ENCODE results near the gene NAA20.

NAA20 gene

DNA sequence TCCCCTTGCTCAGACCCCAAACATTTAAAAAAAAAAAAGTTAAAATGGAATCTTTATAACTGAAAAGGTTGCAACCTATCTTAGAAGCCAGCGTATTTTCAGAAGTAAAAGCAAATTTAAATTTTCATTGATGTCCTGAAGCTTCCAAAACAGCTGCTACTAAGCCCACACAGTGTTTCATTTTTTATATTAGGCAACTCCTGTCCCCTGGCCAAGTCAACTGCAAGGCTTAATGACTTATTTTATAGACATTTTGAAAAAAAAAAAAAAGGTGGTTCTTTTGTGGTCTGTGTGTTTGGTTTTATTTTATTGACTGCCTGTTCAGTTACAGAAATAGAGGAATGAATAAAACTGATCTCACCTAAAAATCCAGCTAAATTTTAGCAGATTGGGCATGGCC lies 48.2 kb downstream of the NAA20 start:
- DNase-seq (ENCODE audit: low read depth, low spot score), result no peak
- H3K27ac ChIP-seq, result no peak overlapping the region

DNA sequence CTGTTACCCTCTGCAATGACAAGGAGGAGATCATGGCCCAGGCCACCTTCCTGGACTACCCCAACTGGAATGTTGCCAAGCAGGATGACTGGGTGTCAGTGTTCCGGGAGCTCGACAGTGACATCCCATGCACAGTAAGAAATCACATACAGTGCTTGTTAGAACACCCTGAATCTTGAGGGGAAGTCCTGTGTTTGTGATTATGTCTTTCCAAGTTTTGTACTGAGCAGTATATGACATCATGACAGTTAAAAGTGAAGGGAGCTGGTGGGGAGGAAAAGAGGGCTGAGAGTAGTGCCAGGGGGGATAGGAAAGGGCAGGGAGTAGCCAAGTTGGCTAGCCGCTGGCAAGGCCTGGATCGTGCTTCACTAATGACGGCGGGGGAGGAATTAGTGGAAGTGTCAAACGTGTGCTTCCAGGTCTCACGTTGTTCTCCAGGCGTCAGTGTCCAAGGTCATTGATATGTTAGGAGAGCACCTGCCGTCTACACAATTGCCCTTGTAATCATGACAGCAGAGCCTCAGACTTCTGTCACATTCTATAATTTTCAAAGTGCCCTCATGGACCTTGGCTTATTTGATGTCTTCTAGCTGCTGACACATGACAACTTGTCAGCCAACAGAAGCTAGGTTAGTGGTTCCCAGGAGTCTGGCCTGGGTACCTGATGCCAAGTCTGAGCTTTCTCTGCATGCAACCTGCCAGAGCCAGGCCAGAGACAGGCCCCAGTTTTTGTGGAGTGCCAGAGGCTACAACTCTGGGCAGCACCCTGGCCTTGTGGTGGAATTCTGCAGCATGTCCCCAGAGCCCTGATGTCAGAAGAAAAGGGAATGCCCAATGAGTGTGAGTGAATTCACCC lies 53.9 kb downstream of the NAA20 start:
- no peak for DNase-seq (ENCODE audit: low read depth, low spot score)
- no peak overlapping the region for H3K27ac ChIP-seq

DNA sequence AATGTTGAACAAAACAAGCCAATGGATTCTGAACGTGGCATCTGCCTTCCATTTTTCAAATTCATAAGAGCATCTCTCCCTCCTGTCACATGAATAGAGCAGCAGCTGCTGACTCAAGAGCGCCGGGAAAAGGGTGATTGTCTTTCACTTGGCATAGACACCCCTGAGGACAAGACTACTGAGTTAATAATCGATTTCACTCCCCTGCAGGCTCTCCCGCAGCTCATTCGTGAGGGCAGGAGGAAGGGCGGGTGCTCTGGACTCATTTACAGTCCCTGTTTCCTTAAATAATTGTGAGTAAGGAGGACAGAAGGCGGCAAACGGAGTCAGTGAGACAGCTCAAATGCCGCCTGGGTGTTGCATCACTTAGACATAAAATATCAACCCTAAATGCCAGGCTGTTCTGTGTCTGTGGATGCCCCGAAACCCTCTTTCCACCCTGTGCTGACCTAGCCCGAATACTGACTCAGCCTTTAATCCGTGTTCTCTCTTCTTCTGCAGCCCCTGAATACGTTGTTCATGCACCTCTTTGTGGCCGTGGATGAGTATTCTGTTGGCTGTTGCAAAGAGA lies 56.7 kb downstream of the NAA20 start:
- DNase-seq (ENCODE audit: low read depth, low spot score), result no peak
- H3K27ac ChIP-seq, result no peak overlapping the region

DNA sequence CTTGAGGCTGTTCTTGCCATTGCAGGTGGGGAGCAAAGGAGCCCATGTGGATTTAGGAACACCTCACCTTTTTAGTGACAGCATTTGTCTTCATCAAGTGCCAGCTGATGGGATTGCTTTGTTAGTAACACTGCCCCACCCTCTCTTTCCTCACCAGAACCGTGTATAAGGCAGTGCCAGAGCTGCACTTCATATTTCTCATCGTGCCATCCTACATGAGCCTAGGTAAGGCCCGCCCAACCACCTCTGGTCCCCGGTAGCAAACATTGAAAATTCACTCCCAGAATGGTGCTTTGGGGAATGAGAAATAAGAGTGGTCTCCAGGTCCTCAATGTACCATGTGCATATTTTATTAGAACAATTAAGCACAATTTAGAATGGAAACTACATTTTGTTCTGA lies 57.9 kb downstream of the NAA20 start:
- H3K27ac ChIP-seq, result no peak overlapping the region
- DNase-seq (ENCODE audit: low read depth, low spot score), result no peak

DNA sequence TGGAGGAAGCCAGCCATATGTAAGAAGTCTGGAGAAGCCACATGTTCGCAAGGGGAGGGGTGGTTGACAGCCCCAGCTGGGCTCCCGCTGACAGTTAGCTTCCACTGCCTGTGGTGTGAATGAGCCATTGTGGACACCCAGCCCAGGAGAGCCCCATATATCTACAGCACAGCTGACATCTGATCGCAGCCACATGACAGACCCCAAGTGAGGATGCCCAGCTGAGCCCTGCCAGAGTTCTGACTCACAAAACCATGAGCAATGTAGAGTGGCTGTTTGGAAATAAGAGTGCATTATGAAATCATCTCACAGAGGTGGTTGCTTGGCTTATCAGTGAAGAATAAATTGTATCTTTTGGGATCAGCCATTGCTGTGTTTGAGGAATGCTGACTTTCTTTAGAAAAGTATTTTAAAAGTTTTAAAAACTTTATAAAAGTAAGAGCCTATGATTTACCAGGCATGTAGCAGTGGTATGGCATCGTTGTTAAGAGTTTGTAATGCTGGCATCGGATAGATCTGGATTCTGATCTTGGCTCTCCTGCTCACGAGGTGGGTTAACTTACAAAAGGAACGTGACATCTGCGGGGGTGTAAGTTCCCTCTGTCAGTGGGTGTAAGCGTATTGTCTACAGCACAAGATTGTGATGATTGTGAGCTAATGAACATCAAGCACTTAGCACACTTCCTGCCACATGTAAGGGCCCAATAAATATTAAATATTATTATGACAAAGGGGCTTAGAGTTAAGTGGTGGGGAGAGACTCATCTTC lies 59.3 kb downstream of the NAA20 start:
- DNase-seq (ENCODE audit: low read depth, low spot score), result no peak
- no peak overlapping the region for H3K27ac ChIP-seq

DNA sequence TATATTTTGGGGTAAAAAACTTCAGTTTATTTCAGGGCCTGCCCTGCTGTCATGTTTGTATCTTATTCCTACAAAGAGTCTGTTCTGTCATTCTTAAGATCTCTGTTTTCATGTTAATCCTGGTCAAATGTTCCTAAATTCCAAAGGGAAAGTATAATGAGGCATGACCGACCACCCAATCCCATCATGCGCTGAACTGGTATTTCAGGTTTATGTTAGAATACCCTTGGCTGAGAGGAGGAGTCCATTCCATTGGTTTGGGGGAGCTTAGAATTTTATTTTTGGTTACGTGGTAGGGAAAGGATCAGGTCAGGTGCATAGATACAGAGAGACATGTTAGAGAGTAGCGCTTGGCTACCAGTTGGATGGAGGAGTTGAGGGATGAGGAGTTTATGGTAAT lies 60.9 kb downstream of the NAA20 start:
- H3K27ac ChIP-seq, result no peak overlapping the region
- no peak for DNase-seq (ENCODE audit: low read depth, low spot score)

DNA sequence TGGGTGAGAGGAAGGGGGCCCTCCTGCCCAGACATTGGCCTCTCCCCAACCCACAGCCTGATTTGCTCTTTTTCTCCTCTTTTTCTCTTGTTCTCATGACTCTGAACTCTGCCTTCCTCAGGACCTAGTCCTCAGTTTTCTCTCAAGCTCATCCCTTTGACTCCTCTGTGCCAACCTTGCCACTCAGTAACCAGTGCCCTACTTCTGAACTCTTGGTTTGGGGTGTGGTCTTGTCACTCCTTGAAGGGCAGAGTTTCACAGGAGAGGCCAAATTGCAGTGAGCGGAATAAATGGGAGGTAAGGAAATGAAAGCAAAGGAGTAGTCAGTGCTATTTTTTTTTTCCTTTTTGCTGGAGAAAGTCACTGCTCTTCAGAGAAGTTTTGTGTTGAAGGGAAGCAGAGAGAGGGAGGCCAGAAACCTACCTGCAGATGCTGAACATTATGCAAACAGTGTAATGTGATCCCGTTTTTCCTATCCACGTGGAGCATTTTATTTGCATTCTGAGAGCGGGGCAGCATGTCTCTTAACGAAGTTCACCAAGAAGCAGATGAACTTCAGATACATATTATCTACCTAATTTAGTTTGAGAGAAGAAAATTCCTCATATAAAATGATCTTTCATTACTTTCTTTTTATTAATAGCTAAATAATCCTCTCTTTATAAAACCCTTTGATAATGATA lies 62.1 kb downstream of the NAA20 start:
- H3K27ac ChIP-seq, result no peak overlapping the region
- DNase-seq (ENCODE audit: low read depth, low spot score), result no peak
